ENCODE measurements around the gene SPATA24.
"Not testable (repeated sequence)": the region's sequence is repeated elsewhere in the genome, so short reads cannot be mapped to it uniquely, and the experiment has no call there.

SPATA24 gene

GRCh38 chr5:139381837-139382761 is 21.8 kb downstream of the SPATA24 start:
- no peak for DNase-seq

GRCh38 chr5:139379626-139380449 is 24.1 kb downstream of the SPATA24 start:
- DNase-seq = no peak

GRCh38 chr5:139378941-139379361 is 24.9 kb downstream of the SPATA24 start:
- no peak for DNase-seq

GRCh38 chr5:139378101-139378825 is 25.6 kb downstream of the SPATA24 start:
- no peak for DNase-seq

- DNase-seq = no peak
These were observed 26.7 kb downstream of the SPATA24 start for GRCh38 chr5:139377226-139377625.

- DNase-seq = no peak
These were observed 27.5 kb downstream of the SPATA24 start for GRCh38 chr5:139376364-139376763.

GRCh38 chr5:139374909-139375308 is 29.0 kb downstream of the SPATA24 start:
- no peak for DNase-seq

GRCh38 chr5:139371482-139372435 is 32.1 kb downstream of the SPATA24 start:
- no peak for DNase-seq

- DNase-seq = no peak
These were observed 34.7 kb downstream of the SPATA24 start for GRCh38 chr5:139369181-139369580.

GRCh38 chr5:139368613-139369012 is 35.3 kb downstream of the SPATA24 start:
- no peak for DNase-seq

- no peak for DNase-seq
These were observed 39.4 kb downstream of the SPATA24 start for GRCh38 chr5:139364466-139364865.

- DNase-seq = no peak
These were observed 40.0 kb downstream of the SPATA24 start for GRCh38 chr5:139363937-139364336.

- DNase-seq = no peak
These were observed 42.0 kb downstream of the SPATA24 start for GRCh38 chr5:139361835-139362429.

GRCh38 chr5:139360384-139360783 is 43.5 kb downstream of the SPATA24 start:
- no peak for DNase-seq

- no peak for DNase-seq
These were observed 45.8 kb downstream of the SPATA24 start for GRCh38 chr5:139358064-139358463.

- not testable (repeated sequence) for DNase-seq
These were observed 48.0 kb downstream of the SPATA24 start for GRCh38 chr5:139355900-139356299.

GRCh38 chr5:139354186-139354585 is 49.7 kb downstream of the SPATA24 start:
- no peak for DNase-seq

GRCh38 chr5:139347863-139348262 is 56.0 kb downstream of the SPATA24 start:
- not testable (repeated sequence) for DNase-seq

Measured in stimulated activated CD4-positive, alpha-beta T cell treated with anti-CD3 and anti-CD28 coated beads, Interleukin-2, amount 100 ng/mL, for 48 hours (primary cell).